Right kidney (tissue), 9 donors: ENCODE measurements around the gene MYOZ2.

Experiments used
- DNase-seq: peaks from one replicate; pipeline ENCODE4 v3.0.0-alpha.2; 2016
- long read RNA-seq, 8 donors: transcript quantifications; one replicate each; lab custom pipeline, GENCODE V29; 2026

Gene MYOZ2
- long read RNA-seq, donor 1 = 0 reads
- long read RNA-seq, donor 2 = 0 reads
- long read RNA-seq, donor 3, partial matches to known transcripts = 0 of 1 reads
- long read RNA-seq, donor 3, other reads (novel, unspliced or antisense) = 0 of 1 reads
- long read RNA-seq, donor 4 = 0 reads
- long read RNA-seq, donor 5 = 0 reads
- long read RNA-seq, donor 6 = 0 reads
- long read RNA-seq, donor 7 = 0 reads
- long read RNA-seq, donor 8, partial matches to known transcripts = 0 of 1 reads
- long read RNA-seq, donor 8, other reads (novel, unspliced or antisense) = 0 of 1 reads

GRCh38 chr4:119135721-119136121 is at the start of gene MYOZ2:
Gene MYOZ2, plus strand, starts transcription at chr4:119135832. Its CDS starts 694 bp downstream, at chr4:119136526.
- DNase-seq = no peak

DNA sequence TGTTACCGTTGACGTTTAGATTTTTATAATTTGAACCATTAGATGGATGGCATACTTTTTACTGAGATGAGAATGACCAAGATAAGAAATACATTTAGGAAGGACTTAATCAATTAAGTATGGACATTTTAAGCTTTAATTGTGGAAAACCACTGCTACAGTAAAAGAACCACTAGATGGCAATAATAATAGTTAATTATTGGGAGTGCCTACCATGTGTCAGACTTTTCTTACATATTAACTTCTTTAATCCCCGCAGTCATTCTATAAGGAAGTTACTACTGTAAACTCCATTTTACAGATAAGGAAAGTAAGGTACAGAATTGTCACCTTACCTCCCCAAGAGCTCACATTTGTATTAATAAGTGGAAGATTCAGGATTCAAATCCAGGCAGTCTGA is 48.5 kb upstream of the MYOZ2 start:
- no peak for DNase-seq

DNA sequence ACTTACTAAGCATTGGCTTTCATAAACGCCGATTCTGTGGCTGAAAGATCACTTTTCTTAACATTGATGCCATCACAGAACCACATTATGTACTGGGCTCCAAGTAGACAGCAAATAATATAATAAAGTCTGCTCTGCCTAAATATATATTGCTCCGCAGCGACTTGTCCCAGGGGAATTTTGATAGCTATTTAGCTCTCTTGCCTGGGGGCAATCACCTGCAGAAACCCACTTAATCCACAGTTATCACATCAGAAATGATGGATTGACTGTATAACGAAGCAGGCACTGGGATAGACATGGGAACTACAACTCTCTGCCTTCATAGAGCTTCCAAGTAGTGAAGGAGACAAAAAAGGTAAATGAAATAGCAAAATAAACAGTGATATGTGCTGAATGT is 48.0 kb upstream of the MYOZ2 start:
- DNase-seq = no peak

GRCh38 chr4:119093042-119093827 is 42.4 kb upstream of the MYOZ2 start:
- DNase-seq = no peak

DNA sequence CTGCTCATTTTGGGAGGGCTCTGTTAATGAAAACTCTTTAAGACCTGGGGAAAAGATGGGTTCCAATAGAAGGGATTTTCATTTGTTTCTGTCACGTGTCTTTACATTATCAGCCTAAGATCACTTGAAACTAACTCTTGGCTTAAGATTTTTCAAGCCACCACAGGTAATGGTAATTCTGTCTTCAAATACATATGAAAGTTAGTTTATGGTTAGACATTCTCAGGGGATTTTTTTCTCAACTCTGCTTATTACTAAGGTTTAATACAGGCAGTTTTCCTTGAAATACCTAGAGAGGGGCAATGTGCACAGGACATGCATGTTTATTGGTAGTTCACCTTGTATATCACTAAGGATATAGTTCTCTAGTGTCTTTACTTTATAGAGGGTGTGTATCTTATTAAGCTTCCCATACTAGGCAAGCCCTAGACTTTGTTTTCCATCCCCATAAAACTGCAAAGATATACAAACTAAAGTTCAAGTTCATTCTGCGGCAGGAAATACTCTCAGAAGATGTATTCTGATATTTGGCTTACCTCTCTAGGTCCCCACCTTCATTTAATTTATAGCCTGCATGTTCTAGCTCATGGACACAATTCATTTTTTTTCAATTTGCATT is 38.2 kb upstream of the MYOZ2 start:
- no peak for DNase-seq

DNA sequence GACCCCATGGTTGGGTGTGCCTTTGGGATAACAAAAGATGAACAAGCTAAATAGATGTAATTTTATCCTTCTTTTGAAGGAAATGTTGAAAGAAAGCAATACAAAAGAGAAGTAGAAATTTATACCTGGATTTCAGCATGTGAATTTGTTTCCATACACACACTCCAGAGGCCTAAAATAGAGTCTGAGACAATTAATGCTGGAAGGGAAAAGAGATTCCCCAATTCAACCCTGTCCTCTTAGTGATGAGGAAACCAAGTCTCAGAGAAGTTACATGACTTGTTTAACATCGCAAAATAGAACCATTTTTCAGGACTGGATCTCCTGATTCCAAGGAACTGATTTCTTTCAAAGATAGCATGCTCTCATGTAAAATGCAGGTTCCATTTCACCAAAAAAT is 37.3 kb upstream of the MYOZ2 start:
- DNase-seq = no peak

DNA sequence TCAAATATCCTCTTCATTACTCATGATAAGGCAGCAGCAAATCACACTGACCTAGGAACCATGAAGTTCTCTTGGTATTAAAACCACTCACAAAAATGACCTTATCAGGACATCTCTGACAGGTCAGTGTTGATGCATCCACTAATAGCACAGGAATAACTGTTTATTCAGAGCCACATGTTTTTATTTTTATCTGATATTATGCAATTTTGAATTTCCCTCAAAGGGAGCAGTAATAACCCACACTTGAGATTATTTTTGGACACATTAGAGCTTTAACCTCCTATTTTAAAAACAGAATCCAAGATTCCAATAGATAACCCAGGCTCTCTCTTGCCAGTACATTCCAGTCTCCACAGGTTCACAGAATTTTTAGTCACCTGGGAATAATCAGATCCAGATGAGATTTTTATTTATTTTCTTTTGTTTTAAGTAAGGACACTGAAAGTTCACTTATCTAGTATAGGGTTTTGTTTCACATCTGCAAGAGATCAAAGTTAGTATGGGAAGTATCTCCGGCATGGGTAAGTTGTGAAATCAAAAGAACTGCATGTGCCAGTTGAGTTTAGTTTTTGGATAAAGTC is 36.3 kb upstream of the MYOZ2 start:
- DNase-seq = no peak

DNA sequence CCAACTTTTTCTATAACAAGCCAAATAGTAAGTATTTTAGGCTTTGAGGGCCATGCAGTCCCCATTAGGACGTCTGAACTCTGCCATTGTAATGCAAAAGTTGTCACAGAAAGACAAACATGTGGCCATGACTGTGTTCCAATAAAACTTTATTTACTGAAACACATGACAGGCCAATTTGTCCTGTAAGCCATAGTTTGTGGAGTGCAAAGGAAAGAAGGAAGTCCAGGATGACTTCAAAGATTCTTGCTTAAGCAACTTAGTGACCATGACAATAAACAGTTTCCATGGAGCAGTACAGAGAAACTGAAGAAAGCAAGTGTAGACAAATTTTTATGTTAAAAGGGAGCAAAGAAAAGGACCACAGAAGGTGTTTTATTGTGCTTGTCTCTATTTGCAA is 35.0 kb upstream of the MYOZ2 start:
- DNase-seq = no peak

GRCh38 chr4:119103263-119103662 is 32.4 kb upstream of the MYOZ2 start:
- no peak for DNase-seq

- no peak for DNase-seq
Observed at GRCh38 chr4:119104644-119105273, 30.9 kb upstream of the MYOZ2 start.

- DNase-seq = no peak
Observed at GRCh38 chr4:119105605-119106004, 30.0 kb upstream of the MYOZ2 start.

GRCh38 chr4:119106036-119107000 is 29.3 kb upstream of the MYOZ2 start:
- DNase-seq = no peak

- no peak for DNase-seq
Observed at GRCh38 chr4:119110121-119110520, 25.5 kb upstream of the MYOZ2 start.

GRCh38 chr4:119111296-119111695 is 24.3 kb upstream of the MYOZ2 start:
- DNase-seq = no peak

DNA sequence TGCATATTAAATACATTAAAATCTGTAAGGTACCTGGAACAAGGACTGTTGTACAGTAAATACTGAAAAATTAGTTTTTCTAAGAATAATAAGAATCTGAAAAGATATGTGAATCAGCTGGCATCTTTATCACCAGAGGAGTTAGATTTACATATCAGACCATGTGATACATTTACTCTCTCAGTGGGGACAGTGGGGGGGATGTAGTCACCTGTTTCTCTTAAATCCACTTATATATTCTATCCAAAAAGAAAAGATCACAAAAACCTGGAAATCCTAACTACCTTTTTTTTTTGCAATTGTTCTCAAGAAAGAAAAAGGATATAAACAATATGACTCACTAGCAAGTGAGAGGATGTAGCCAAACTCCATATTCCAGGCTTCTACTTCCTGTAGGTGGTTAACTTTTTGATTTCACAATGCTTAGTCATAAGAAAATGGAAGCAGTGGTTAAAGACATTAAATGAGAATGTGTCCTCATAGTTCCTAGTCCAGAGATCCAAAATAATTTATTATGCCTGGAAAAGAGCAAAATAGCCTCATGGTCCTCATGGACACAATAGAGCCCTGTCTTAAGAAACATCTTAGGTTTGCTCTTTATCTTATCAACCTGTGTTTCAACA is 22.5 kb upstream of the MYOZ2 start:
- DNase-seq = no peak

DNA sequence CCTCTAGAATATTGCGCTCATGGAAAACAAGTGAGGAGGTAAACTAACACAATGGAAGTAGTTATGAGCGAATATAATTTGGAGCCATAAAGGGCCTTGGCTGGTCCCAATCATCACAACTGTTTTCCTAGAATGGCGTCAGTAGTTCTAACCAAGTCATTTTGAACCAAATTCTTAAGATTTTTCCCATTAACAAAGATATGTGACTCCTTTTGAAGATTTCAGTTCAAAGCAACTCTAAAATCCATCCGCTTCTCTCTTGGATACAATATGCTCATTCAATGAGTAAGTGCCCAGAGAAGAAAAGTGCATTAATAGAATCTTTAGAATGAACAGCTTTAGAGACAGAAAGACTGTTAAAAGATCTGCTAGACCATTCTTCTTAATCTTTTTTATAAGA is 19.6 kb upstream of the MYOZ2 start:
- DNase-seq = no peak

- DNase-seq = no peak
Observed at GRCh38 chr4:119116925-119117900, 18.4 kb upstream of the MYOZ2 start.

DNA sequence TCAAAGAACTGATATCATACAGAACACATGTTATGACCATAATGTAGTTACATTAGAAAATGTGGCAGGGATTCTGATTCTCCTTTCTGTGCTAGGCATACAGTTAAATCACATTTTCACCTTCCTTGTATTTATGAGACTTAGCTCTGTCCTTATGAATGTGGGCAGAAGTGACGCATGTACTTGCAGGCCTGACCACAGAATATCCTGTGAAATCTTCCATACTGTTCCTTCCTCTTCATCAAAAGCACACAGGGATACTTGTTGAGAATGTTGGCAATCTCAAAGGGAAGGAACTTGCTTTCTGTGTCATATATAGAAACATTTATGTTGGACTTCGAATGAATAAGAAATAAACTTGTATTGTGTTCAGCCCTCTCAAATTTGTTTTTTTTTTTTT is 17.2 kb upstream of the MYOZ2 start:
- DNase-seq = no peak

GRCh38 chr4:119124352-119124751 is 11.3 kb upstream of the MYOZ2 start:
- no peak for DNase-seq

DNA sequence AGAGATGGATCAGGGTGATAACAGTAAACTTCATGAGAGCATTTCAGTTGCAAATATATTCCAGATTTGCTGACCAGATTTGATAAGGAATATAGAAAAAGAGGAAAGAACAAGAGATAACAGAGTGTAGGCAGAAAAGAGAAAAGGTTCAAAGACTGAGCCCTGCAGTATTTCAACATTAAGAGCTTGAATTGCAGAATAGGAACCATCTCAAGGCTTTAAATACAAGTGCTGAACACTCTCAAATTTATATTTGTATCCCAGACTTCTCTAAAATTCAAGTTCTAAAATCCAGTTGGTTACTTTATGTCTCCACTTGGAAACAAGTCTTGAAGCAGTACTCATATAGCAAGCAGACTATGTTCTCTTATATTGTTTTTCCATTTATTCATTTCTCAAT is 9.7 kb upstream of the MYOZ2 start:
- DNase-seq = no peak
